Hepatic stellate cell (primary cell): Measurements from ENCODE around the gene DR1.
A peak's percentile ranks its signal among the peaks of the same experiment; 100 is the strongest.

Experiments
- DNase-seq: peaks from one replicate; pipeline ENCODE4 v3.0.0; 2011; ENCODE audit warnings: low spot score

The DR1 gene

DNA sequence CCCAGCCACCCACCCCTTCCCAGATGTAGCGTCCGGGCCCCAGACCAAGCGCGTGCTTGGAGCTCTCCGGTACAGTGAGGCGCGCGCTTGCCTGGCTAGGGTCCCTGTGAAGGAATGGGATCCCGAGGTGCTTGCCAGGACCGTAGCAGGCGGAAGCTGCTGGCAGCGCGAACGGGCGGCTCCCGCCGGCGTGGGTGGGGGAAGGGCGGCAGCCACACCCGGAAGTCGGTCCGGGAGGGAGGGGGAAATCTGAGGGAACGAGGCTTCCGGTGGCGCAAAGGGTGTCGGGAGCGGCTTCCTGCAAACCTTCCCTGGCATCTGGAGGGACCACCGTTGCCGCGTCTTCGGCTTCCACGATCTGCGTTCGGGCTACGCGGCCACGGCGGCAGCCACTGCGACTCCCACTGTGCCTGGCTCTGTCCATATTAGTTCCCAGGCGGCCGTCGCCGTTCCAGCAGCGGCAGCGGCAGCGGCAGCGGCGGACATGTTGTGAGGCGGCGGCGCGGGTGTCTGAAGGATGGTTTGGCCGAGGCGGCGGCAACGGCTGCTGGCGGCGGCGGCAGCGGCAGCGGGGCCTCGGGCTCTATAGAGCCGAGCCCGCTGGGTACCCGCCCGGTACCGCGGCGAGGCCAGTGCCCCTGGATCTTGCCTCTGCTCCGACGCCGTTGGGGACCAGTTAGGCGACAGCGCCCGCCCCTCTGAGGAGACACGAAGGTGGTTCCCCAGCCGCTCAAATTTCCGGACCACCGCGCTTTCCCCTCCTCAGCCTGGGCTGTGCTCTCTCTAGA, at the start of gene DR1:
Gene DR1, plus strand, starts transcription at position 275 of the 788 bp plus-strand sequence. CDS start 739 bp downstream, outside the sequence.
- peak; percentile 95 for DNase-seq

DNA sequence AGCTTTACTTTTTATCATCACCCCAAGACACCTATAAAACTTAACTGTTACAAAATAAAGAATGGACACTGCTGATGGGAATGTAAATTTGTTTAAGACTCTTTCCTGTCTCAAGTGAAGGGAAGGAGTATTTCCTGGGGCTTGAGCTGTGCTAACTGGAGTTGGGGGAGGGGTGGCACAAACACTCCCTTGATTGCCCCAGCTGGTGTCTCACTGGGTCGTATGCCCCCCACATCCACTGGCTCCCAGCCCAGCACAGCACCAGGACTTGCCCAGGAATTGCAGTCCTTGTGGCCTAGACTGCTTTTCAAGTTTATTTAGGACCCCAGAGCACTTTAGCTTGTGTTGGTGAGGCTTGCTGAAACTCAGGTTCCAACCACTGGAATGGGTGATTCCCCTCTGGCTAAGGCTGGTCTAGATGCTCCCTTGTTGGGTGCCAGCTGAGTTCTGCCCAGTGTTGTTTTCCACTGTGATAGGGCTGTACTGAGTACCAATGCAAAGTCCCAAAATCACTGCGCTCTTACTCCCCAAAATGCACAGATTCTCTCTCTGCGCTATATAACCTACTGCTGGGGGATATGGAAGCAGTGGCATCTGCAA, 49.1 kb upstream of the DR1 start:
- DNase-seq = no peak

DNA sequence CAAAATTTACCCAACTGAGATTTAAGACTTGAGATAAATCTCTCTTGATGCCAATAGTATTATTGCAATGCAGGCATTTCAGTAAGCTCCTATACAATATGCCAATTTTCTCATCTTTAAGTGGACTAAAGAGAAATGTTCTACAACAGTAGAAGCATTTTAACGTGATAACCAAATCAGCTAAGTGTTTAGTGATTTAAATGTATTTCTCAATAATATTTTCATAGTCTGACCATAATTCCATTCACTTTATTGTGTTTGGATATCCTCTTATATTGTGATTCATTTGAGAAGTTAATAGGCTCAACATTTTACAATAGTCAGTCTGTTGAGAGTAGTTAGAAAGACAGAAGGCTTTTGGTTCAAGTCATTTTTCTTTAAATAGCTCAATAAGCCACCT, 44.6 kb upstream of the DR1 start:
- no peak for DNase-seq

DNA sequence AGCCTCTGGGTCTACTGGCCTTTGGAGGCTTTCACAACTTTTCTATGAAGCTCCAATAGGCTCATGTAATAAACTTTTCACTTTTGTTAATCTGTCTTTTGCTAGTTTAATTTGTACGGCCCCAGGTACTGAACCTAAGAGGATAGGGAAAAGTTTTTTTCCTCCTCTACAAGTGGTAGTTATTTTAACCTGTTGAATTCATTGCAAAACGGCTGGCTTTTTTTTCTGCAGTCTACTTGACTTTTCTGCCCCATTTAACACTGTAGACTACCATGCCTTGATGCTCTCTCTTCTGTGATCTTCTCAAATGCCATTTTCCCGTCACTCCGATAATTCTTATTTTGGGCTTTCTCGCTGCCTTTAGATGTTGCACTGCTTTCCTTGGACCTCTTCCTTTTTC, 43.6 kb upstream of the DR1 start:
- no peak for DNase-seq

DNA sequence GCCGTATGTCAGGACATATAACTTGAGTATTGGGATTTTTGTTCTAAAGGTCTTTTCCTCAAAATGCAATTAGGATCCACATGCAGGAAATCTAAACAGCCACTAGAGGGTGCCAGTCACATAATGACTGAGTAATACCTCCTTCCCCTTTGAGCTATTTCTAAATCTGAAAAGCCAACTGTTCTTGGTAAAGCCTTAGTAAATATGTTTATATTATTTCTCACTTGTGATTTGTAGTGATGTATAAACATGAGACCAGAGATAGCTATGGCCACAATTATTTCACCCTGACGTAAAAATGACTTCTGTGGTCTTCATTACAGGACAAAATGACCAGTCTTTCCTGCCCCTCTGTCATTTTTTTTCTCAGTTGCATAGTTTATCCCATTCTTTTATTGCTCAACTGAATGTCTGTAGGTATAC, 41.0 kb upstream of the DR1 start:
- peak; percentile 39 for DNase-seq

- DNase-seq = no peak
These were observed 38.8 kb upstream of the DR1 start for GRCh38 chr1:93306920-93307319.

- DNase-seq = no peak
These were observed 32.7 kb upstream of the DR1 start for GRCh38 chr1:93313026-93313425.

DNA sequence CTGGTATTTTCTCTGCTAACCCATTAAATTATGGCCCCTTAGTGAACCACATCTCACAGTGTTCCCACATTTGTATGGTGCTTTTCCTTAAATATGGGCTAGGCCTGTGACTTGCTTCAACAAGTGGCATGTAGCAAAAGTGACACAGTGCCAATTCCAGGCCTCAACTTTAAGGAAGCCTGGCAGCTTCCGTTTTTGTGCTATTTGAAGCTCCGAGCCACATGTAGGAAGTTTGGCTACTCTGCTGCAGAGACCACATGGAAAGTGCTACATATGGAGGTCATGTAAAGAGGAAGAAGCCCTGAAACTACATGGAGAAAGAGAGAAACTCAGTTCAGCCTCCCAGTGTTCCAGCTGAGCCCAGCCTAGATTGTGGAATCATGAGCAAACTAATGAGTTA, 28.5 kb upstream of the DR1 start:
- no peak for DNase-seq

DNA sequence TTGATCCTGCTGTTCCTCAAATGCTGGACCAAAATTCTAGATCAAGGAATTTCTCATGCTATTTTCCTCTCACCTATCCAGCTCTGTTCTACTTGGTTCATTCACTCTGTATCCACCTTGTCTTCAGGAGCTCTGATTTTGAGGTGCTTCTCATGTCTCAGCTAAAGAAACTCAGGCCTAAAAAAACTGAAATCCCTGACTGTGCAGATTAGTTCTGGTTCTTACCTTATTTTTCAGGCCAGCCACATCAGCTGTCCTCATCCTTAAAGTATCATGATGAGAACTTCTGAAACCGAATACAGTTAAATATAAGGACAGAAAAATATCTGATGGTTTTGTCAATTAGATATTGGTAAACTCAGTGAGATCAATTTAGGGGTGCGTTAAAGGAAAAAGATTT, 27.8 kb upstream of the DR1 start:
- DNase-seq = no peak

- no peak for DNase-seq
These were observed 24.0 kb upstream of the DR1 start for GRCh38 chr1:93321720-93322119.

GRCh38 chr1:93322349-93322748, 23.4 kb upstream of the DR1 start:
- DNase-seq = no peak

GRCh38 chr1:93323185-93323820, 22.4 kb upstream of the DR1 start:
- no peak for DNase-seq

DNA sequence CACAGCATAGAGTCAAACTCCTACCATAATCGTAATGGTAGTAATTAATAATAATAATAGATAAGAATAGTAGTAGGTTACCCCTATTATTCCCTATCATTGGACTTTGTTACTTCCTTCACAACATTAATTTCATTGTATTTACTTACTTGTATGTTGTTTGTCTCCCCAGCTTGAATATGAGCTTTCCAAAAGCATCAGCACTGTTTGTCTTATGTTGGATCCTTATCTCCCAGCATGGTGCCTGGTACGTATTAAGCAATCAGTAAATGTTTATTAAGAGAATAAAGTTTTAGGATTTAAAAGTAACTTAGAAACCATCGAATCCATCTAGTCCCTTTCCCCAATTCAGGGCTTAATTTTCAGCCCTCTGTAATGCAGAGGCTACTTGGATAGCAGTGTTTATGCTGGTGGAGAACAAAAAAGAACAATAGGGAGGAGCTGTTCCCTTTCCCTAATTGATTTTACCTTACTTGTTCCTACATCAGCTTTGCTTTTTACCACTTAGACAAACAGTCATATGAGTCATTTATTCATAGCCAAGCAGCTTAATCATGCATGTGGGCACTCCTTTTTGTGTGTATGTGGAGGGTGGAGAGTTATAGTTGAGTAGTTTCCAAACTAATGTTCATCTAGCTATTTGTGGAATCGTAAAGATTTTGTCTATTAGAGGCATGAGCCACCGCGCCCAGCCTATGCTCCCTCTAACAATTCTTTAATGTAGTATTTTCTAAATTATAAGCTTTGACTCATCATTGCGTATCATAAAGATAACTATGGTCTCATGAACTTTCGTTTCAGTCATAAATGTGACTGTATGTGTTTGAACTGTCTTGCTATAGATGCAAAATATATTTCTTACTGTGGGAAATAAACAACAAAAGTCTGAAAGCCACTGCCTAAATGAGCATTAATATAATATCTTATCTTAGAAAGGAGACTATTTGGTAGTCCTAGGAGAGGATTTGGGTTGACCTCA, 20.9 kb upstream of the DR1 start:
- peak; percentile 35 for DNase-seq

GRCh38 chr1:93328809-93329760, 16.6 kb upstream of the DR1 start:
- no peak for DNase-seq

DNA sequence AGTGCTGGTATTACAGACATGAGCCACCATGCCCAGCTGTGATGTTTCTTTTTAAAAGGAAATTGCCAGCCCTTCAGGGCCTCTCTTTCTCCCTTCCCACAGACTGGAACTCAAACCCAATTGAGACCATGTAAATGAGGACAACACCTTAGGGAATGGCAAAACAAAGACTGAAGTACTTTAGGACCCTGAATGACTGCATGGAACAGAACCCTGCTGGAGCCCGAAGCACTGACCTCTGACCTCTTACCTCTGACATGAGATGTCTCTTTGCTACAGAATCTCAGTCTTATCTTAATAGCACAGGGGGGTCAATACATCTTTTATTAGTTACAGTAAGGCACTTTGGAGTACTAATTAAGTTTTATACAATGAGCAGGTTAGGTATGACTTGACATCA, 15.5 kb upstream of the DR1 start:
- DNase-seq = no peak

- DNase-seq = no peak
These were observed 15.1 kb upstream of the DR1 start for GRCh38 chr1:93330617-93331016.

DNA sequence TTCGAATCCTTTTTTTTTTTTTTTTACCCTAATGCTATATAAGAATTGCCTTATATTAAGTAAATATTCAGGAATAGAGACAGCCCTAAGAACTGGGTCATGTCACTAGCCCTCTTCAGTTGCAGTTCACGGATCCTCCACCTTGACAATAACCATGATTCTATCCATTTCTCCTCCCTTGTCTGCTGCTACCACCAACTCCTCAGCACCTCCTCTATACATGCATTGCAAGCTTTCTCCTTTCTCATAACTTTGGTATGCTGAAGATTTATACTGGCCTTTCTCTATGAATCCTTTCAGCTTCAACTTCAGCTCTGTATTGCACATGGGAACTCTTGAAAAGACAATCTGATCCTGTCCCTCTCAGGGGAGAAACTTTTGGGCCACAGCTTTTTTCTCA, 14.3 kb upstream of the DR1 start:
- DNase-seq = peak; percentile 34

DNA sequence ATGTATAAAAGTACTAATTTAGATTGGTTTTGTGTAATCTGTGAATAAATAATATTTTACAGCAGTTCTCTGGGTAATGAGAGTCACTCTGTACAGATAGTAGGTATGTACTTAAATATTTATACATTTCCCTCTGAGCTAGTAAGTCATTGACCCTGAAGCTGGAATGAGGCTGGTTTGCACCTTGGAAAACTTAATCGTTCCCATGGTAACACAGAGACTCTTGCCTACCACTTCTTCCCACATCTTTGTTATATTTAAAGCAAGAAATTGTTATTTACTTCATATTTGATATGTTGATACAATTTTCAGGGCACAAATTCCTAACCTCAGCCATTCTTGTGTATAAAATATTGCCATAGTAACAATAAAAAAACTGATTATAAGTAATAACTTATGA, 13.3 kb upstream of the DR1 start:
- no peak for DNase-seq

GRCh38 chr1:93338387-93339146, 7.1 kb upstream of the DR1 start:
- DNase-seq = peak; percentile 71

DNA sequence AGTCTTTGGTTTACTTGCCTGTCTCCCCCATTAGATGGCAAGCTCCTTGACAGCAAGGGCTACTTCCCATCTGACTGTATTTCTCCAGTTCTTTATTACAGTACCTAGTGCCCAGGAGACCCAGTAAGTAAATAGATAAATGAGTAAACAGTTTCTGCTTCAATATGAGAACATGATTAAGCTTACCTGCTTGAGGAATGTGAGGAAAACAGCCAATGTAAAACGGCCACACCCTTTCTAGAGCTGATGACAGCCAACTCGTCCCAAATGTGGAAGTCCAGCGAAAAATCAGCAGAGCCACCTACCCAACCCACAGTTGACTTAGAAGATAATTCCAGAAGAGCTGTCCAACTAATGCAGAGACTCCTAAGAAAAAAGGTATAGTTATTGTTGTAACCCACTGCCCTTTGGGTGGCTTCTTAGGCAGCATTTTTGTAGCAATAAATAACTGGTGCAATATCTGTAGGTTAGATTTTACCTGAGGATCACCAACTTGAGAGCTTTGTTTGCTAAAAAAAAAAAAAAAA, 6.5 kb upstream of the DR1 start:
- DNase-seq = no peak
